ENCODE results near the gene FHIT.

DNA sequence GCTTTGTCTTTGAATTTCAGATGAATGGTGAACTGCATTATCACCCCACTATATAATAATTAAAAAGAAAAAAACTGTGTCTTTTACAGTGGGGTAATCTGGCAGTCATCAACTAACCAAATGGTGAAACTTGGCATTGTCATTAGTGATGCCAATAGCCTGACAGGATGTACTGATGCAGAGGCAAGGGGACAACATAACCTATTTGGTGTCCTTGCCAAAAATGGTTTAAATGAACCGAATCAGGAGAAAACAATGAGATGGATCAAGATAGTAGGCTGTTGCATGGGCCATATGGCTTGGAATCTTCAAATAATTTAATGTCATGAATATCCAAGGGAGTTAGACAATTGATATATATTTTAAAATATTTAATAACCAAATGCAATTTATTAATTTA, 738.7 kb downstream of the FHIT start:
- no peak for TF ChIP-seq POLR2A (IDR thresholded peaks at IDR 0.05)
- TF ChIP-seq, protein P1, sequence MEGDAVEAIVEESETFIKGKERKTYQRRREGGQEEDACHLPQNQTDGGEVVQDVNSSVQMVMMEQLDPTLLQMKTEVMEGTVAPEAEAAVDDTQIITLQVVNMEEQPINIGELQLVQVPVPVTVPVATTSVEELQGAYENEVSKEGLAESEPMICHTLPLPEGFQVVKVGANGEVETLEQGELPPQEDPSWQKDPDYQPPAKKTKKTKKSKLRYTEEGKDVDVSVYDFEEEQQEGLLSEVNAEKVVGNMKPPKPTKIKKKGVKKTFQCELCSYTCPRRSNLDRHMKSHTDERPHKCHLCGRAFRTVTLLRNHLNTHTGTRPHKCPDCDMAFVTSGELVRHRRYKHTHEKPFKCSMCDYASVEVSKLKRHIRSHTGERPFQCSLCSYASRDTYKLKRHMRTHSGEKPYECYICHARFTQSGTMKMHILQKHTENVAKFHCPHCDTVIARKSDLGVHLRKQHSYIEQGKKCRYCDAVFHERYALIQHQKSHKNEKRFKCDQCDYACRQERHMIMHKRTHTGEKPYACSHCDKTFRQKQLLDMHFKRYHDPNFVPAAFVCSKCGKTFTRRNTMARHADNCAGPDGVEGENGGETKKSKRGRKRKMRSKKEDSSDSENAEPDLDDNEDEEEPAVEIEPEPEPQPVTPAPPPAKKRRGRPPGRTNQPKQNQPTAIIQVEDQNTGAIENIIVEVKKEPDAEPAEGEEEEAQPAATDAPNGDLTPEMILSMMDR (IDR thresholded peaks at IDR 0.05) = no peak
